Activated CD8-positive, alpha-beta T cell treated with anti-CD3 and anti-CD28 coated beads for 36 hours (primary cell): ENCODE data around the gene PVALEF. TPM values are rescaled to one million over a fixed set of nuclear protein-coding genes. Genes with fewer than 3 reads are reported as not detected.

Experiments used
- ATAC-seq: fragments of 200-7000 bp; cut with Tn5 transposase; one replicate; pipeline ENCODE4 v1.10.0; 2021; ENCODE audit warnings: mild to moderate bottlenecking, moderate library complexity
- CTCF ChIA-PET: fragments of 350-600 bp; sonication (Branson Sonifier 250); formaldehyde crosslinking; loops from one replicate; lab custom pipeline; 2021; ENCODE audit warnings: antibody characterized with exemption; lab: Charles Lee
- POLR2A ChIA-PET: fragments of 350-600 bp; sonication (Branson Sonifier 250); formaldehyde crosslinking; loops from one replicate; lab custom pipeline; 2021; ENCODE audit warnings: antibody characterized with exemption; lab: Charles Lee
- DNase-seq: peaks from one replicate; pipeline ENCODE4 v3.0.0-alpha.2; 2020
- H3K27ac Mint-ChIP-seq: one replicate; pipeline ENCODE4 v1.8.0; 2021; ENCODE audit warnings: mild to moderate bottlenecking, mixed read lengths
- H3K27me3 Mint-ChIP-seq: one replicate; pipeline ENCODE4 v1.8.0; 2021; ENCODE audit warnings: mixed read lengths
- H3K36me3 Mint-ChIP-seq: one replicate; pipeline ENCODE4 v1.8.0; 2021; ENCODE audit warnings: low read depth, mixed read lengths
- H3K4me1 Mint-ChIP-seq: one replicate; pipeline ENCODE4 v1.8.0; 2021; ENCODE audit warnings: low read depth, mixed read lengths
- H3K4me3 Mint-ChIP-seq: one replicate; pipeline ENCODE4 v1.8.0; 2021; ENCODE audit warnings: mild to moderate bottlenecking, moderate library complexity, mixed read lengths
- H3K9me3 Mint-ChIP-seq: one replicate; pipeline ENCODE4 v1.8.0; 2021; ENCODE audit warnings: mixed read lengths
- CTCF ChIP-seq: fragments of 200-600 bp; IDR thresholded peaks from one replicate; pipeline ENCODE4 v1.8.0; 2022; ENCODE audit warnings: antibody characterized with exemption, mild to moderate bottlenecking
- intact Hi-C: fragments of 100-400 bp; cut with micrococcal nuclease; formaldehyde crosslinking; loops from one replicate; pipeline ENCODE4 v1.10.0; 2022
- total RNA-seq, 2 experiments: library from RNA; stranded (reverse); gene quantifications; one replicate each; pipeline ENCODE4 v1.2.3, GENCODE V29; 2021

Gene PVALEF
- total RNA-seq, 2 experiments from 2014 or later: not detected

GRCh38 chr17:81187586-81188490, 22.5 kb downstream of the PVALEF start:
- no peaks in the 10 kb centered on the region for H3K36me3 Mint-ChIP-seq
- no peak for TF ChIP-seq CTCF
- ChIA-PET CTCF (no interaction called here), POLR2A (interaction anchor here (1.7 kb wide), 1 partner anchor 13 kb away, joined by 5 read pairs; no protein-coding TSS in a partner anchor)
- no peaks in the 10 kb centered on the region for H3K27me3 Mint-ChIP-seq
- H3K27ac Mint-ChIP-seq: no peak overlapping the region
- H3K4me1 Mint-ChIP-seq: no peaks in the 10 kb centered on the region
- H3K4me3 Mint-ChIP-seq: no peak overlapping the region
- ATAC-seq: no peak
- no peak for DNase-seq
- intact Hi-C loops: no loop called here
- H3K9me3 Mint-ChIP-seq: no peaks in the 10 kb centered on the region

- intact Hi-C loops: no loop called here
- H3K27ac Mint-ChIP-seq: no peak overlapping the region
- CTCF ChIA-PET: no interaction called here
- TF ChIP-seq CTCF: no peak
- no peaks in the 10 kb centered on the region for H3K27me3 Mint-ChIP-seq
- H3K4me1 Mint-ChIP-seq: no peaks in the 10 kb centered on the region
- H3K36me3 Mint-ChIP-seq: no peaks in the 10 kb centered on the region
- H3K9me3 Mint-ChIP-seq: no peaks in the 10 kb centered on the region
- no peak for DNase-seq
- no peak for ATAC-seq
- H3K4me3 Mint-ChIP-seq: no peak overlapping the region
- POLR2A ChIA-PET: interaction anchor here (1.7 kb wide), 1 partner anchor 12 kb away, joined by 5 read pairs; no protein-coding TSS in a partner anchor
Measured at GRCh38 chr17:81188491-81188840, 23.2 kb downstream of the PVALEF start.

- Mint-ChIP-seq H3K9me3 (no peaks in the 10 kb centered on the region), H3K4me3 (no peak overlapping the region), H3K36me3 (no peaks in the 10 kb centered on the region), H3K27ac (no peak overlapping the region), H3K4me1 (no peaks in the 10 kb centered on the region), H3K27me3 (no peaks in the 10 kb centered on the region)
- ATAC-seq (no peak), DNase-seq (no peak)
- TF ChIP-seq CTCF: no peak
- intact Hi-C loops: no loop called here
- CTCF ChIA-PET: no interaction called here
- POLR2A ChIA-PET: interaction anchor here (0.6 to 1.7 kb wide), 2 partner anchors 12 to 26 kb away, joined by 3 to 5 read pairs; no protein-coding TSS in a partner anchor
Measured at GRCh38 chr17:81189016-81189415, 23.7 kb downstream of the PVALEF start.

- no peak overlapping the region for H3K4me3 Mint-ChIP-seq
- TF ChIP-seq CTCF: no peak
- intact Hi-C loops: no loop called here
- H3K9me3 Mint-ChIP-seq: no peaks in the 10 kb centered on the region
- DNase-seq: no peak
- H3K27ac Mint-ChIP-seq: no peak overlapping the region
- H3K27me3 Mint-ChIP-seq: no peaks in the 10 kb centered on the region
- ATAC-seq: no peak
- POLR2A ChIA-PET: interaction anchor here (0.6 to 1.7 kb wide), 3 partner anchors 11 to 25 kb away, joined by 3 to 5 read pairs (median 4); no protein-coding TSS in a partner anchor
- CTCF ChIA-PET: no interaction called here
- no peaks in the 10 kb centered on the region for H3K36me3 Mint-ChIP-seq
- H3K4me1 Mint-ChIP-seq: no peaks in the 10 kb centered on the region
Measured at GRCh38 chr17:81189670-81190530, 24.6 kb downstream of the PVALEF start.
